ENCODE data around the gene LDLRAD3. TPM values are rescaled to one million over a fixed set of nuclear protein-coding genes. Genes with fewer than 3 reads are reported as not detected.
A peak's percentile ranks its signal among the peaks of the same experiment; 100 is the strongest.

The LDLRAD3 gene
- total and polyA plus RNA-seq, 5 donors: 1.8 to 7.0 (median 3.5) TPM

DNA sequence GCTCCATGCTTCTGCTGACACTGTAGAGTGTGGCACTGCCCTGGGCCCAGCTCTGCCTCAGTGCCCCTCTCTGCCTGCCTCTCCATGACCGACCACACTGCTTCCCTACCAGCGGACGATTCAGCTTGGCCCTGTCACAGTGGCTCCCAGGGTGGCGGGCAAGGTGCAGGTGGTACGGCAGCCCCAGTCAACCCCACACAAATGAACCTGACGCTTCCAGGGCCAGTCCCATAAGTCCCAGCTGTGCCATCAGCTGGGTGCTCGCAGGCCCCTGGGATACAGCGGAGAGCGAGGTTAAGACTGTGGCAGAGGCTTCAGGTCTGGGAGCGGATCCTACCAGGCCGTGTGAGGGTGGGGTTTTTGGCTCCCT lies 134.8 kb downstream of the LDLRAD3 start:
- Histone ChIP-seq H3K27ac (ENCODE audit: low read length) (no peak overlapping the region), H3K9me3 (ENCODE audit: control insufficient read depth, low read length) (no peaks in the 10 kb centered on the region), H3K27me3 (ENCODE audit: control insufficient read depth, insufficient read depth) (no peaks in the 10 kb centered on the region), H3K4me3 (ENCODE audit: low read length) (no peak overlapping the region), H3K4me1 (ENCODE audit: control insufficient read depth, insufficient read depth, low read length) (no peaks in the 10 kb centered on the region)
- 97% methylated on average over 11 of the region's 11 CpGs for WGBS
- no peak for DNase-seq
- intact Hi-C loops (cut with DNase I): no loop called here
- ATAC-seq: no peak

DNA sequence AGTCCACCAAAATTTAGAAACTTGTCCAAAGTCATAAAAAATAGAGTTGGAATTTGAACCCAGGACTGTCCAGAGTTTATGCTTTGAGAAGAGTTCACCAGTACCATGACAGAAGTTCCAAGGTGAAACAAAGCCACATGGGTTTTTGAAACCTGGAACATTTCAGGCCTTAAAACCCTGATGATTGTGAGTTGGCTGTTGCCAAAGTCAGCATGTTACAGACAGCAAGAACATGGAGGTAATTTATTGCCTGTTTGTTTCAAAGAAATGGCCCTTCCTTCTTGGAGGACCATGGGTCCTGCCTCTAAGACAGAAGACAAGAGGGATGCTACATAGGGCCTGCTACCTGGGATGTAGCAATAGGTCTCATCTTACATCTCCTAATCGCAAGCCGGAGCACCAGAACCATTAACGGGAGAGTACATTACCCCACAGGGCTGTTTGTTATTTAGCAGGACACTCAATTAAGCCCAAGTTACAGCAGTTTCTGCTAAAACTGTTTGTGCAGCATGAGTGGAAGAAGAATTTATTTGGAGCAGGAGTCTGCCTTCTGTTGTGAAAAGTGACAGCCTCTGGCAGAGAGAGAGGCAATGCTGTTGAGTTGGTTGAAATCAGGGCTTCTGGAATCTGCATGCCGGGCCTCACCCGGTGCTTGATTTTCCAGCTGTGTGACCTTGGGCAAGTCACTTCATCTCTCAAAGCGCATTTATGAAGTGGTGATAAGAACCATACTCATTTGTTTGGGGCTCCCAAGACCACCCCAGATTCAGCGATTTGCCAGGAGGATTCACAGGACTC lies 136.2 kb downstream of the LDLRAD3 start:
- DNase-seq (no peak), ATAC-seq (no peak)
- H3K27me3 ChIP-seq (ENCODE audit: control insufficient read depth, insufficient read depth): no peaks in the 10 kb centered on the region
- intact Hi-C loops (cut with DNase I): no loop called here
- H3K4me1 ChIP-seq (ENCODE audit: control insufficient read depth, insufficient read depth, low read length): no peaks in the 10 kb centered on the region
- H3K27ac ChIP-seq (ENCODE audit: low read length): no peak overlapping the region
- no peak overlapping the region for H3K4me3 ChIP-seq (ENCODE audit: low read length)
- no peaks in the 10 kb centered on the region for H3K9me3 ChIP-seq (ENCODE audit: control insufficient read depth, low read length)
- 96% methylated on average over 7 of the region's 7 CpGs for WGBS

DNA sequence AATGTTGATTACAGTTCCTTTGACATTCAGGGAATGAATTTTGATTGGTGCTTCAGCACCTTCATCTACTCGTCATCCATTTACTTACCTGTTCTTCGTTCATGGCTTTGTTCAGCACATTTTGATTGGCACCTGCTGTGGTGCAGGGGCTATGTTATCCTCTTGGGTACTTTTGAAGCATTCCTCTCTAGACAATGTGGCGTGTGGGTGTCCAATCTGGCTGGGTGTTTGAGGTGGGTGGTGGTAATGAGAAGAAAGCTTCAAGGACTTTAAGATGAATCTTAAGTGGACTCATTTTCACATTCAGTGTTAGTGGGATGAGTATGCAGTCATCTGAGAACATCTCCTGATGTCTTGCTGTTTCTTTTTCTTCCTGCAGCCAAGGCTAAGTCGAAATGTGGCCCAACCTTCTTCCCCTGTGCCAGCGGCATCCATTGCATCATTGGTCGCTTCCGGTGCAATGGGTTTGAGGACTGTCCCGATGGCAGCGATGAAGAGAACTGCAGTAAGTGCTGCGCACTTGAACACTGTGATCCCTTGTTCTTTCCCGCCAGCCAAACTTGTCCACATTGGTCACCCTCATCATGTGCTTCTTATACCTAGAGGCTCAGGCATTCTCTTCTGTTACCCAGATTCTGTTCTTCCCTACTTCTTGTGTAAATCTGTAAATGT lies 137.5 kb downstream of the LDLRAD3 start:
- Histone ChIP-seq H3K4me1 (ENCODE audit: control insufficient read depth, insufficient read depth, low read length) (no peaks in the 10 kb centered on the region), H3K27me3 (ENCODE audit: control insufficient read depth, insufficient read depth) (no peaks in the 10 kb centered on the region), H3K27ac (ENCODE audit: low read length) (no peak overlapping the region), H3K9me3 (ENCODE audit: control insufficient read depth, low read length) (no peaks in the 10 kb centered on the region), H3K4me3 (ENCODE audit: low read length) (no peak overlapping the region)
- intact Hi-C loops (cut with DNase I): no loop called here
- DNase-seq (no peak), ATAC-seq (no peak)
- 95% methylated on average over 11 of the region's 11 CpGs for WGBS

DNA sequence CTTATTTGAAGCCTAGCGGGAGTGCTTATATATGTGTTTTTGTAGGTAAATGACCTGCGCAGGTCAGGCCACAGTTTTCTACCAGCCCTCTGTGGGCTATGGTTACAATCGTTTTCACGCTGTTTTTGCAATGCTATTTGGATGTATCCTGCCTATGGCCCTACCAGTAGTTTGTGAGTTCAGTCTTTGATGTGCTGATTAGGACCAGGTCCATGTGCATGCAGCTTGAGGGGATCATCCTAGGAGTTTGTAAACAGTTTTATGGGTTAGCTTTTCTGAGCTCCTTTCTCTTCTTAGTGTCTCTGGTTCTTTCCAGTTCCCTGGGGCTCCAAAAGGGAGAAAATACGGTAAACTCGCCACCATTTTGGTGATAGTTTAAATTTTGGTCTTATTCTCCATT lies 142.5 kb downstream of the LDLRAD3 start:
- 93% methylated on average over 6 of the region's 6 CpGs for WGBS
- Histone ChIP-seq H3K9me3 (ENCODE audit: control insufficient read depth, low read length) (no peaks in the 10 kb centered on the region), H3K4me3 (ENCODE audit: low read length) (no peak overlapping the region), H3K27me3 (ENCODE audit: control insufficient read depth, insufficient read depth) (no peaks in the 10 kb centered on the region), H3K27ac (ENCODE audit: low read length) (no peak overlapping the region), H3K4me1 (ENCODE audit: control insufficient read depth, insufficient read depth, low read length) (no peaks in the 10 kb centered on the region)
- intact Hi-C loops (cut with DNase I): no loop called here
- no peak for ATAC-seq
- no peak for DNase-seq

DNA sequence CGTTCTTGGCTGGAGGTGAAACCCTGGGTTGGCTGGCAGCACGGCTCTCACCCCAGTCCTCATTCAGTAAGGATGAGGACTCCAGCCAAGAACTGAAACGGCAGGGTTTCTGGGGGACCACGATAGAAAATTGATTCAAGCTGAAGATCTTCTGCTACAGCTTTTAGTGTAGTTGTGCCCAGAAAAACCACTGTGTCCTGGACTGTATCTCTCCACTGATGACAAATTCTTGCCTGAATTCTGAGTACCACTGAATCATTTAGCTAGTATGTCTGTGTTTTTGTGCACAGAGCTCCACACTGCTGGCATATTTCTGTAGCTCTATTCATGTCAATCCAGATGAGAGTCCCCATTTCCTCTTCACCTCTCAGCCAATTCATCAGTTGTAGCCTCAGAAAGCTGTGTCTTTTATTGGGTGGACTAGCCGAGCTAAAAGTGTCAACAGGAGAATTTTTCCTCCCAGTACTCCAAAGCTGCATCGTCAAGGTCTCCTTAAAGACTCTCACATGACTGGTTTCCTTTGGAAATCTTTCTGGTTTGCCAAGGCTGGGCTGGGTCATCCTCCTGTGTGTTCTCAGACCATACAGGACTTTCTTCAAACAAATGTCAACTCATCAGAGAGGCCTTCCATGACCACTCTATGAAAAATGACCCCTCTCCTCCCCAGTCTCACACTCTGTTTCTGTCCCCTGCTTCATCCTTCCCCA lies 144.6 kb downstream of the LDLRAD3 start:
- ATAC-seq (peak in 1 of 2 donors; percentile 88), DNase-seq (no peak)
- no peak overlapping the region for H3K27ac ChIP-seq (ENCODE audit: low read length)
- H3K9me3 ChIP-seq (ENCODE audit: control insufficient read depth, low read length): peaks cover under 1% of the 10 kb centered on the region
- 54% methylated on average over 6 of the region's 6 CpGs for WGBS
- no peaks in the 10 kb centered on the region for H3K4me1 ChIP-seq (ENCODE audit: control insufficient read depth, insufficient read depth, low read length)
- H3K27me3 ChIP-seq (ENCODE audit: control insufficient read depth, insufficient read depth): no peaks in the 10 kb centered on the region
- no peak overlapping the region for H3K4me3 ChIP-seq (ENCODE audit: low read length)
- intact Hi-C loops (cut with DNase I): no loop called here

DNA sequence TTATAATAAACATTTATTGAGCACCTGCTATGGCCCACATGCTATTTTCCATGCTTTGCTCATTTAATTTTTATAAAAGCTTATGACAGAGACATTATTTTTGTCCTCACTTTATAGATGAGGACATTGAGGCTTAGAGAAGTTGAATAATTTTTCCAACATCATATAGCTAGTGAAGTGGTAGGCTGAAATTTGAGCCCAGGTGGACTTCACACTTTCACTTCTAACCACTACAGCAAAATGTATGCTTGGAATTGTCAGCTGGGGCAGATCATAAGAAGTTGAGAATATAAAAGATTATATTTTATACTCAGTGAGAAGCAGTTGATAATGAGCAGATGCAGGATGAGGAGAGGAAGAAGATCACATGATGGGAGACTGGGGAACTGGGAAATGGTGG lies 146.1 kb downstream of the LDLRAD3 start:
- Histone ChIP-seq H3K9me3 (ENCODE audit: control insufficient read depth, low read length) (peaks cover 4% of the 10 kb centered on the region), H3K4me1 (ENCODE audit: control insufficient read depth, insufficient read depth, low read length) (no peaks in the 10 kb centered on the region), H3K27me3 (ENCODE audit: control insufficient read depth, insufficient read depth) (no peaks in the 10 kb centered on the region), H3K4me3 (ENCODE audit: low read length) (no peak overlapping the region), H3K27ac (ENCODE audit: low read length) (no peak overlapping the region)
- ATAC-seq: no peak
- intact Hi-C loops (cut with DNase I): no loop called here
- DNase-seq: no peak

DNA sequence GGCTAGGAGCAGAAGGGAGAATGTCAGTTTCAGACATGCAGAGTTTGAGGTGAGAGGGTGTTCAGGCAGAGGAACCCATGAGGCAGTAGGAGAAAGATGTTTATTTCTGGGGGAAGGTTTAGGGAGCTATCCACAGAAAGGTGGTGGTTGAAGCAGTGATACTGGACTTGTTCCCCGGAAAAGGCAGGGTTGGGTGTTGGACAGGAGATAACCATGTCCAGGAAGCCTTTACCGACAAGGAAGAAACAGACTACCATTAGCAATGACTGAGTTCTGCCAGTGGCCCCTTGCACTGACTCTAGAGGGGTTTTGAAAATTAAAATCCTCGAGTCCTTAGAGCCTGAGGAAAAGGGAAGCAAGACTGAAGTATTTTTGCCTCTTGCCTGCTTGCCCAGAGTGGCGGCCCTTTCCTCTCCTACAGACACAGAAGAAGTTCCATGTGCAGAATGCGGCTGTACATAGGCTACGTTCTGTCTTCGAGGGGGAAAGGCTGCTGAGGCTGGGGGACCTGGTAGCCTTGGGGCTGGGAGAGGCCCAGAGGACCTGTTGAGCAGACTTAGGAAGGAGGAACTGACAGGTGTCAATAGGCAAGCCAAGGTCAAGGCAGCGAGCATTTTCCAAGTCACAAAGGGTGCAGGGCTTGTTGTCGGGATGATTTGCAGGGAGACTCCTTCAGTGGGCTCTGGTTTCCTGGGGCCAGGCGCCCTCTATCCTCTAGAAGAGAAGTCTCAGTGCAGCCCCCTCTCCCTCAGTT lies 146.7 kb downstream of the LDLRAD3 start:
- Histone ChIP-seq H3K27me3 (ENCODE audit: control insufficient read depth, insufficient read depth) (no peaks in the 10 kb centered on the region), H3K9me3 (ENCODE audit: control insufficient read depth, low read length) (peaks cover 4% of the 10 kb centered on the region), H3K4me1 (ENCODE audit: control insufficient read depth, insufficient read depth, low read length) (no peaks in the 10 kb centered on the region), H3K27ac (ENCODE audit: low read length) (no peak overlapping the region), H3K4me3 (ENCODE audit: low read length) (no peak overlapping the region)
- ATAC-seq (no peak), DNase-seq (no peak)
- intact Hi-C loops (cut with DNase I): no loop called here
- WGBS: 82% methylated on average over 10 of the region's 10 CpGs

DNA sequence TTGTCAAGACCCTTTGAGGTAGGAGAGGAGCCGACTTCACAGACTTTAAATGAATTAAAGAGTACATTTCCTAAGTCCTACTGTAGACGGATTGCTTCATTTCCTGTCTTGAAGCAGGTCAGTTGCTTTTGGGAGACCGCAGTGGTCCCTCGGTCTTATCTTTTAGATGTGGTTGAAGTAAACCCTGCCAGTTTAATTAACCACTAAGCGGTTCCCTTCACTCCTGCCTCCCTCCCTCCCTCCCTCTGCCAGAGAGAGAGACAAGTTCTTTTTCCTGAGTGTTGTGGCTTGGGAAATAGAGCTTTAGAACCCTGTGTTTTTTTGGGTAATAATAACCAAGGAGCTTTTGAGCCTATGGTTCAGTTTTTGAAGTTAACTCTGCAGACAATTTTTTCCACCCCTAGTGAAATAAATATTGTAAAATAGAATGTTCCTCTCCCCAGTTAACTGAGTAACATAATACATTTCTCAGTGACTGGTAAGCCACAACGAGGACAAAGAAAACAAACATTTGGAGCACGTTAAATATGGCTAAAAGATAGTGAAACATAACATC lies 147.5 kb downstream of the LDLRAD3 start:
- WGBS: 49% methylated on average over 7 of the region's 7 CpGs
- peak; percentile 11 to 63 for ATAC-seq
- intact Hi-C loops (cut with DNase I): no loop called here
- Histone ChIP-seq H3K27ac (ENCODE audit: low read length) (no peak overlapping the region), H3K4me3 (ENCODE audit: low read length) (no peak overlapping the region), H3K27me3 (ENCODE audit: control insufficient read depth, insufficient read depth) (no peaks in the 10 kb centered on the region), H3K9me3 (ENCODE audit: control insufficient read depth, low read length) (peaks cover 4% of the 10 kb centered on the region), H3K4me1 (ENCODE audit: control insufficient read depth, insufficient read depth, low read length) (no peaks in the 10 kb centered on the region)
- no peak for DNase-seq

DNA sequence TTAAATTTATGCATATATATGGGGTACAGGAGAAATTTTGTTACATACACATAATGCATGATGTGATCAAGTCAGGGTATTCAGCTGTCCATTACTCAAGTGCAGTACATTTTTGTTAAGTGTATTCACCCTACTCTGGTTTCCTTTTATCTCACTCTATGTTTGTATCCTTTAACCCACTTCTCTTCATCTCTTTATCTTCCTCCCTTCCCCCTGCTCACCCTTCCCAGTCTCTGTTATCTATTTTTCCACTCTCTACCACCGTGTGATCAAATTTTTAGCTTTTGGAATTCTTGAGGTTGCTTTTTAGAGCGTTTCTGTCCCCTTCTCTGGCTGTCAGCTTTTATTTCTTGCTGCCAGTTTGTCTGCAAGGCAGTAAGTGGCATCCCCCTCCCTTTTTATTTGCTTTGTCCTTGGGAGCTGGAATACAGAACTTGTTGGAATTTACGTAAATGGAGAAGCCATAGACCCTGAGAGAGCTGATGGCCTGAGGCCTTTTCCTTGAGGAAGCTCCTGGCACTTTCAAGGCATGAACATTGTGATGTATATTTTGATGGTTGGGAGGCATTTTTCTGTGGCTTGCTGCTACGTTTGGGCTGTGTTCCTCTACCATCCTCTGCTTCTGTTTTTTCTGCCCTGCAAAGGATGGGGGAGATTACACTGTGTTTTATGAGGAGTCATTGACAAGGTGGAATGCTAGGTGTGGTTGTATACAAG lies 148.6 kb downstream of the LDLRAD3 start:
- no peaks in the 10 kb centered on the region for H3K4me1 ChIP-seq (ENCODE audit: control insufficient read depth, insufficient read depth, low read length)
- WGBS: 64% methylated on average over 4 of the region's 4 CpGs
- ATAC-seq (no peak), DNase-seq (no peak)
- H3K27ac ChIP-seq (ENCODE audit: low read length): no peak overlapping the region
- intact Hi-C loops (cut with DNase I): no loop called here
- no peaks in the 10 kb centered on the region for H3K27me3 ChIP-seq (ENCODE audit: control insufficient read depth, insufficient read depth)
- H3K9me3 ChIP-seq (ENCODE audit: control insufficient read depth, low read length): peaks cover 4% of the 10 kb centered on the region
- no peak overlapping the region for H3K4me3 ChIP-seq (ENCODE audit: low read length)

DNA sequence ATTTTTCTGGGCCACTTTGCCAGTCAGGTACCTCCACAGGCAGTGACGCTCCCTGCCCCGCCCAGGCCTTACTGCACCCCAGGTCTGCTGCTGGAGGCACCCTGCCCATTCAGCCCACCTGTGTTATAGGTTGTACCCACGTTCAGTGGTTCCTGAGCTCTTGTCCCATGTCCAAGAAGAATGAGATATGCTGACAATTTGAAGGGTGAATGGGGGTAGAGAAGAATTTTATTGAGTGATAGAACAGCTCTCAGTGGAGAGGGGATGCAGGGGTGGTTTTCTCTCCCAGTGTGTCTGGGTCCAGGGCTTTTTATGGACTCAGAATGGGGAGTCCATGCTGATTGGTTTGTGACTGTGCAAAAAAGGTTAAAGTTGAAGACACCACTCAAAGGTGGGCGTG lies 149.7 kb downstream of the LDLRAD3 start:
- 74% methylated on average over 4 of the region's 4 CpGs for WGBS
- H3K27ac ChIP-seq (ENCODE audit: low read length): no peak overlapping the region

More for the DNA sequence above, 149.7 kb downstream of the LDLRAD3 start:
- Histone ChIP-seq H3K27me3 (ENCODE audit: control insufficient read depth, insufficient read depth) (no peaks in the 10 kb centered on the region), H3K4me3 (ENCODE audit: low read length) (no peak overlapping the region), H3K9me3 (ENCODE audit: control insufficient read depth, low read length) (peaks cover 4% of the 10 kb centered on the region), H3K4me1 (ENCODE audit: control insufficient read depth, insufficient read depth, low read length) (no peaks in the 10 kb centered on the region)
- intact Hi-C loops (cut with DNase I): no loop called here
- no peak for DNase-seq
- ATAC-seq: no peak

Measured in right cardiac atrium (tissue), 5 donors.